Measurements from ENCODE around the gene DNAJB9. TPM values are rescaled to one million over a fixed set of nuclear protein-coding genes. Genes with fewer than 3 reads are reported as not detected.

The DNAJB9 gene
- total and polyA plus RNA-seq, 10 of the 15 experiments (the other 5 are each of a cell fraction or from before 2014, with no cell fraction given): 4.5 to 20.9 (median 8.8) TPM

- TF ChIP-seq HSF1 (IDR thresholded peaks at IDR 0.05; ENCODE audit: low read depth, low read length): no peak
- no peak for TF ChIP-seq IRF3 (IDR thresholded peaks at IDR 0.05)
- TF ChIP-seq NFIC (IDR thresholded peaks at IDR 0.05; ENCODE audit: low read depth, low read length): peak; percentile 85
- no peak for TF ChIP-seq BACH1 (IDR thresholded peaks at IDR 0.05; ENCODE audit: borderline replicate concordance)
- peak; percentile 53; the same call in 1 of the 2 replicates for TF ChIP-seq PML (IDR thresholded peaks at IDR 0.05; ENCODE audit: low read length)
- peak; percentile 73; the same call in 1 of the 2 replicates for TF ChIP-seq ZBED1 (IDR thresholded peaks at IDR 0.05; ENCODE audit: borderline replicate concordance)
- TF ChIP-seq BCL11A (IDR thresholded peaks at IDR 0.05; ENCODE audit: low read depth, low read length): peak; percentile 65; the same call in 1 of the 2 replicates
- no peak for TF ChIP-seq USF1 (IDR thresholded peaks at IDR 0.05; ENCODE audit: borderline replicate concordance, extremely low read length, insufficient read depth, low read depth, low read length)
- no peak for TF ChIP-seq MYB (IDR thresholded peaks at IDR 0.05; ENCODE audit: borderline replicate concordance, low read depth, low read length)
- TF ChIP-seq GABPA (IDR thresholded peaks at IDR 0.05; ENCODE audit: low read depth): 0 out of 2 replicates have a peak, but pooled peaks have one; percentile 20
- TF ChIP-seq ZNF592 (IDR thresholded peaks at IDR 0.05): no peak
- TF ChIP-seq BRCA1 (IDR thresholded peaks at IDR 0.05; ENCODE audit: low read depth, low read length): no peak
- TF ChIP-seq NR2C2 (IDR thresholded peaks at IDR 0.05; ENCODE audit: borderline replicate concordance, control insufficient read depth, insufficient read length, low read depth): no peak
- no peak for TF ChIP-seq NFYA (IDR thresholded peaks at IDR 0.05; ENCODE audit: borderline replicate concordance, low read depth, low read length)
- TF ChIP-seq RUNX3 (IDR thresholded peaks at IDR 0.05; ENCODE audit: low read length): peak; percentile 82
- TF ChIP-seq BHLHE40 (IDR thresholded peaks at IDR 0.05; ENCODE audit: borderline replicate concordance in 1 of 2, low read depth in 2 of 2, low read length in 1 of 2): no peak
- no peak for TF ChIP-seq PBX3 (IDR thresholded peaks at IDR 0.05; ENCODE audit: insufficient replicate concordance, low read depth, low read length)
- no peak for TF ChIP-seq SKIL (IDR thresholded peaks at IDR 0.05; ENCODE audit: low read depth, poor library complexity, severe bottlenecking)
- no peak for TF ChIP-seq RFX5 (IDR thresholded peaks at IDR 0.05; ENCODE audit: low read depth, low read length)
- TF ChIP-seq CBX5 (IDR thresholded peaks at IDR 0.05; ENCODE audit: low read depth): no peak
Observed at GRCh38 chr7:108623220-108623619, 53.5 kb downstream of the DNAJB9 start (continued).
